NT2/D1 (cell line): ENCODE measurements around the gene KCNJ12.
"Not testable (repeated sequence)": the region's sequence is repeated elsewhere in the genome, so short reads cannot be mapped to it uniquely, and the experiment has no call there.

Source experiments
- DNase-seq: peaks from one replicate; pipeline ENCODE4 v3.0.0-alpha.2; 2011; ENCODE audit warnings: low read depth, low spot score
- H3K27me3 ChIP-seq: 2 replicates; pipeline ENCODE4 v1.6.0; 2011; ENCODE audit warnings: mild to moderate bottlenecking; ENCODE audit not compliant: insufficient read length, insufficient read depth
- H3K36me3 ChIP-seq: 2 replicates; pipeline ENCODE4 v1.6.1; 2011; ENCODE audit warnings: mild to moderate bottlenecking, low read length, mixed read lengths; ENCODE audit not compliant: insufficient read depth, insufficient read length
- H3K4me1 ChIP-seq: 2 replicates; pipeline ENCODE4 v1.5.1; 2011; ENCODE audit not compliant: insufficient read depth, insufficient read length
- H3K4me3 ChIP-seq: 2 replicates; pipeline ENCODE4 v1.5.1; 2011; ENCODE audit warnings: low read depth; ENCODE audit not compliant: insufficient read length
- H3K9ac ChIP-seq: 2 replicates; pipeline ENCODE4 v1.6.0; 2011; ENCODE audit warnings: low read depth; ENCODE audit not compliant: insufficient read length
- H3K9me3 ChIP-seq: 2 replicates; pipeline ENCODE4 v1.5.1; 2011; ENCODE audit warnings: mild to moderate bottlenecking, low read length; ENCODE audit not compliant: insufficient read depth
- SUZ12 ChIP-seq: IDR thresholded peaks from 2 replicates; pipeline ENCODE4 v1.6.1; 2011; ENCODE audit not compliant: insufficient read length, insufficient read depth; ENCODE audit errors: extremely low read depth
- YY1 ChIP-seq: IDR thresholded peaks from 2 replicates; pipeline ENCODE4 v1.6.1; 2011; ENCODE audit not compliant: insufficient read length, insufficient read depth
- ZNF274 ChIP-seq: IDR thresholded peaks from 2 replicates; pipeline ENCODE4 v1.6.1; 2011; ENCODE audit warnings: mild to moderate bottlenecking, low read depth, low read length

Gene KCNJ12

GRCh38 chr17:21411679-21412205 is 35.6 kb downstream of the KCNJ12 start:
- not testable (repeated sequence) for H3K36me3 ChIP-seq, DNase-seq, H3K27me3 ChIP-seq, H3K4me1 ChIP-seq, H3K9ac ChIP-seq, H3K4me3 ChIP-seq, H3K9me3 ChIP-seq

- not testable (repeated sequence) for DNase-seq, H3K9ac ChIP-seq, H3K4me1 ChIP-seq, H3K36me3 ChIP-seq, H3K27me3 ChIP-seq, H3K9me3 ChIP-seq, H3K4me3 ChIP-seq
These were observed 36.1 kb downstream of the KCNJ12 start for GRCh38 chr17:21412207-21412681.

GRCh38 chr17:21413570-21414279 is 37.6 kb downstream of the KCNJ12 start:
- not testable (repeated sequence) for H3K36me3 ChIP-seq, H3K9ac ChIP-seq, H3K9me3 ChIP-seq, H3K4me1 ChIP-seq, H3K4me3 ChIP-seq, H3K27me3 ChIP-seq, DNase-seq

- H3K4me3 ChIP-seq, H3K9me3 ChIP-seq, H3K27me3 ChIP-seq, DNase-seq, H3K4me1 ChIP-seq, H3K36me3 ChIP-seq, H3K9ac ChIP-seq: not testable (repeated sequence)
These were observed 38.5 kb downstream of the KCNJ12 start for GRCh38 chr17:21414616-21415015.

- not testable (repeated sequence) for H3K4me3 ChIP-seq, H3K36me3 ChIP-seq, H3K9me3 ChIP-seq, H3K27me3 ChIP-seq, H3K4me1 ChIP-seq, H3K9ac ChIP-seq, DNase-seq
These were observed 39.2 kb downstream of the KCNJ12 start for GRCh38 chr17:21415166-21415990.

- H3K9me3 ChIP-seq, DNase-seq, H3K27me3 ChIP-seq, H3K36me3 ChIP-seq, H3K4me3 ChIP-seq, H3K9ac ChIP-seq, H3K4me1 ChIP-seq: not testable (repeated sequence)
These were observed 40.4 kb downstream of the KCNJ12 start for GRCh38 chr17:21416471-21416981.

GRCh38 chr17:21417349-21417748 is 41.2 kb downstream of the KCNJ12 start:
- H3K36me3 ChIP-seq, H3K27me3 ChIP-seq, H3K4me1 ChIP-seq, DNase-seq, H3K4me3 ChIP-seq, H3K9me3 ChIP-seq, H3K9ac ChIP-seq: not testable (repeated sequence)

GRCh38 chr17:21417921-21418320 is 41.8 kb downstream of the KCNJ12 start:
- Histone ChIP-seq H3K27me3 (no peaks in the 10 kb centered on the region), H3K9me3 (no peaks in the 10 kb centered on the region), H3K9ac (no peak overlapping the region), H3K36me3 (no peaks in the 10 kb centered on the region), H3K4me3 (no peak overlapping the region), H3K4me1 (peaks cover 4% of the 10 kb centered on the region)
- DNase-seq = no peak
- TF ChIP-seq ZNF274 = no peak
- no peak for TF ChIP-seq SUZ12
- no peak for TF ChIP-seq YY1
